ENCODE measurements around the gene EME1. TPM values are rescaled to one million over a fixed set of nuclear protein-coding genes. Genes with fewer than 3 reads are reported as not detected.

Gene EME1
- total RNA-seq, 1 experiment from 2014 or later, result 31.9 TPM

GRCh38 chr17:50423553-50424159 lies 50.6 kb downstream of the EME1 start:
- intact Hi-C loops (cut with micrococcal nuclease; ENCODE audit: unreplicated experiment), result no loop called here
- BruUV-seq (replicated peaks), result no TSS peak

GRCh38 chr17:50424246-50424995 lies 51.4 kb downstream of the EME1 start:
- no peaks in the 10 kb centered on the region for H3K9me3 ChIP-seq (ENCODE audit: low read depth, low read length, poor library complexity, severe bottlenecking)
- no peaks in the 10 kb centered on the region for H3K27me3 ChIP-seq (replicated peaks; ENCODE audit: insufficient read depth, low read depth, low read length, poor library complexity)
- BruUV-seq (replicated peaks), result no TSS peak
- H3K4me3 ChIP-seq (ENCODE audit: low read depth, low read length, poor library complexity, severe bottlenecking), result no peak overlapping the region
- TF ChIP-seq EZH2 (IDR thresholded peaks at IDR 0.05; ENCODE audit: borderline replicate concordance, low read depth, low read length, poor library complexity, severe bottlenecking), result no peak
- TF ChIP-seq, protein P1, sequence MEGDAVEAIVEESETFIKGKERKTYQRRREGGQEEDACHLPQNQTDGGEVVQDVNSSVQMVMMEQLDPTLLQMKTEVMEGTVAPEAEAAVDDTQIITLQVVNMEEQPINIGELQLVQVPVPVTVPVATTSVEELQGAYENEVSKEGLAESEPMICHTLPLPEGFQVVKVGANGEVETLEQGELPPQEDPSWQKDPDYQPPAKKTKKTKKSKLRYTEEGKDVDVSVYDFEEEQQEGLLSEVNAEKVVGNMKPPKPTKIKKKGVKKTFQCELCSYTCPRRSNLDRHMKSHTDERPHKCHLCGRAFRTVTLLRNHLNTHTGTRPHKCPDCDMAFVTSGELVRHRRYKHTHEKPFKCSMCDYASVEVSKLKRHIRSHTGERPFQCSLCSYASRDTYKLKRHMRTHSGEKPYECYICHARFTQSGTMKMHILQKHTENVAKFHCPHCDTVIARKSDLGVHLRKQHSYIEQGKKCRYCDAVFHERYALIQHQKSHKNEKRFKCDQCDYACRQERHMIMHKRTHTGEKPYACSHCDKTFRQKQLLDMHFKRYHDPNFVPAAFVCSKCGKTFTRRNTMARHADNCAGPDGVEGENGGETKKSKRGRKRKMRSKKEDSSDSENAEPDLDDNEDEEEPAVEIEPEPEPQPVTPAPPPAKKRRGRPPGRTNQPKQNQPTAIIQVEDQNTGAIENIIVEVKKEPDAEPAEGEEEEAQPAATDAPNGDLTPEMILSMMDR (conservative IDR thresholded peaks at IDR 0.05; ENCODE audit: low read depth, low read length), result no peak
- ChIA-PET CTCF (no interaction called here), POLR2A (ENCODE audit: low non-redundant PET) (no interaction called here)
- H3K27ac ChIP-seq (ENCODE audit: low read depth, low read length, poor library complexity, severe bottlenecking), result no peak overlapping the region
- H3K4me1 ChIP-seq (ENCODE audit: insufficient read depth, low read length, poor library complexity, severe bottlenecking), result peaks cover 44% of the 10 kb centered on the region
- no peak for DNase-seq (ENCODE audit: low spot score)
- no peaks in the 10 kb centered on the region for H3K36me3 ChIP-seq (ENCODE audit: insufficient read depth, low read length, poor library complexity, severe bottlenecking)
- intact Hi-C loops (cut with micrococcal nuclease; ENCODE audit: unreplicated experiment), result no loop called here

More at GRCh38 chr17:50423553-50424159, 50.6 kb downstream of the EME1 start:
- peak; percentile 84 for DNase-seq (ENCODE audit: low spot score)
- peaks cover 44% of the 10 kb centered on the region for H3K4me1 ChIP-seq (ENCODE audit: insufficient read depth, low read length, poor library complexity, severe bottlenecking)
- ChIA-PET CTCF (no interaction called here), POLR2A (ENCODE audit: low non-redundant PET) (no interaction called here)
- H3K27ac ChIP-seq (ENCODE audit: low read depth, low read length, poor library complexity, severe bottlenecking), result no peak overlapping the region
- H3K4me3 ChIP-seq (ENCODE audit: low read depth, low read length, poor library complexity, severe bottlenecking), result no peak overlapping the region
- H3K36me3 ChIP-seq (ENCODE audit: insufficient read depth, low read length, poor library complexity, severe bottlenecking), result no peaks in the 10 kb centered on the region
- H3K9me3 ChIP-seq (ENCODE audit: low read depth, low read length, poor library complexity, severe bottlenecking), result no peaks in the 10 kb centered on the region
- no peak for TF ChIP-seq EZH2 (IDR thresholded peaks at IDR 0.05; ENCODE audit: borderline replicate concordance, low read depth, low read length, poor library complexity, severe bottlenecking)
- TF ChIP-seq, protein P1 (conservative IDR thresholded peaks at IDR 0.05; ENCODE audit: low read depth, low read length), result no peak
- H3K27me3 ChIP-seq (replicated peaks; ENCODE audit: insufficient read depth, low read depth, low read length, poor library complexity), result no peaks in the 10 kb centered on the region

GRCh38 chr17:50424996-50425681 lies 52.1 kb downstream of the EME1 start:
- ChIA-PET CTCF (no interaction called here), POLR2A (ENCODE audit: low non-redundant PET) (no interaction called here)
- no peaks in the 10 kb centered on the region for H3K9me3 ChIP-seq (ENCODE audit: low read depth, low read length, poor library complexity, severe bottlenecking)
- BruUV-seq (replicated peaks), result no TSS peak
- H3K27me3 ChIP-seq (replicated peaks; ENCODE audit: insufficient read depth, low read depth, low read length, poor library complexity), result no peaks in the 10 kb centered on the region
- peak overlapping the region; percentile 57 for H3K4me3 ChIP-seq (ENCODE audit: low read depth, low read length, poor library complexity, severe bottlenecking)
- DNase-seq (ENCODE audit: low spot score), result no peak
- no peaks in the 10 kb centered on the region for H3K36me3 ChIP-seq (ENCODE audit: insufficient read depth, low read length, poor library complexity, severe bottlenecking)
- no peak overlapping the region for H3K27ac ChIP-seq (ENCODE audit: low read depth, low read length, poor library complexity, severe bottlenecking)
- no peak for TF ChIP-seq EZH2 (IDR thresholded peaks at IDR 0.05; ENCODE audit: borderline replicate concordance, low read depth, low read length, poor library complexity, severe bottlenecking)
- TF ChIP-seq, protein P1 (conservative IDR thresholded peaks at IDR 0.05; ENCODE audit: low read depth, low read length), result no peak
- H3K4me1 ChIP-seq (ENCODE audit: insufficient read depth, low read length, poor library complexity, severe bottlenecking), result peaks cover 44% of the 10 kb centered on the region
- intact Hi-C loops (cut with micrococcal nuclease; ENCODE audit: unreplicated experiment), result no loop called here

All from A673 (cell line).